HepG2 (cell line): ENCODE data around the gene SEC61B. TPM values are rescaled to one million over a fixed set of nuclear protein-coding genes. Genes with fewer than 3 reads are reported as not detected.

Experiments used
- ATAC-seq: fragments of 200-7000 bp; cut with Tn5 transposase; 3 replicates; pipeline ENCODE4 v1.9.1; 2020; ENCODE audit warnings: mild to moderate bottlenecking, moderate library complexity
- BruUV-seq: library from RNA; stranded (reverse); fragments of 400-500 nt; replicated peaks from 2 replicates; lab custom pipeline; 2021; lab: Mats Ljungman, UMichigan
- CTCF ChIA-PET: fragments of 300-600 bp; formaldehyde crosslinking; extraction: SDS; loops from one replicate; lab custom pipeline; 2021; ENCODE audit warnings: low total read pairs, inconsistent platforms, low intra/inter-chr PET ratio; lab: Yijun Ruan, JAX
- POLR2A ChIA-PET: fragments of 350-600 bp; sonication (Branson Sonifier 250); formaldehyde crosslinking; loops from one replicate; lab custom pipeline; 2020; ENCODE audit warnings: antibody characterized with exemption, inconsistent platforms; lab: Yijun Ruan, JAX
- DNase-seq: peaks from one replicate; pipeline ENCODE4 v3.0.0-alpha.2; 2015; ENCODE audit warnings: low spot score
- FAIRE-seq: peaks from 3 replicates; lab custom pipeline; 2011; peaks lifted over from hg19 to GRCh38; lab: Jason Lieb, UNC
- H2AFZ ChIP-seq: one replicate; pipeline ENCODE4 v1.6.1; 2011; ENCODE audit warnings: low read length, inconsistent platforms
- H3K27ac ChIP-seq: fragments of 300-600 bp; 3 replicates; pipeline ENCODE4 v1.8.0; 2011; ENCODE audit warnings: mixed run types, mild to moderate bottlenecking, mixed read lengths, low read length, inconsistent platforms; ENCODE audit not compliant: insufficient read depth; ENCODE audit errors: extremely low read length
- H3K27me3 ChIP-seq, 2 experiments: fragments of 200-600 bp in 1 of 2; 2 replicates in 1 of 2; 3 replicates in 1 of 2; pipeline versions ENCODE4 v1.6.0 to v1.8.0; 2011; ENCODE audit warnings: low read length in 2 of 2, mild to moderate bottlenecking in 2 of 2, moderate library complexity in 2 of 2, inconsistent platforms in 1 of 2; ENCODE audit not compliant: insufficient read depth in 2 of 2, control insufficient read depth in 1 of 2
- H3K36me3 ChIP-seq, 2 experiments: fragments of 200-600 bp in 1 of 2; replicated peaks in 1 of 2; 2 replicates in 1 of 2; 3 replicates in 1 of 2; pipeline versions ENCODE4 v1.5.1 to v1.8.0; 2011; ENCODE audit warnings: low read length in 2 of 2, inconsistent platforms in 1 of 2; ENCODE audit not compliant: insufficient read depth in 2 of 2, control insufficient read depth in 1 of 2
- H3K4me1 ChIP-seq: 2 replicates; pipeline ENCODE4 v1.5.1; 2012; ENCODE audit warnings: low read length, inconsistent platforms; ENCODE audit not compliant: insufficient read depth
- H3K4me2 ChIP-seq: 2 replicates; pipeline ENCODE4 v1.6.0; 2011; ENCODE audit warnings: low read depth, low read length, inconsistent platforms
- H3K4me3 ChIP-seq, 3 experiments: fragments of 200-600 bp in 1 of 3; sonication (generic), shearing (Covaris generic) in 1 of 3; replicated peaks in 1 of 3; 2 replicates each; pipeline ENCODE4 v1.5.1; 2011 to 2016; ENCODE audit warnings: low read length in 3 of 3, inconsistent platforms in 2 of 3, low read depth in 2 of 3, mild to moderate bottlenecking in 2 of 3, control low read depth in 1 of 3, mixed read lengths in 1 of 3; ENCODE audit not compliant: insufficient read depth in 1 of 3
- H3K79me2 ChIP-seq: one replicate; pipeline ENCODE4 v1.6.1; 2011; ENCODE audit warnings: low read length, inconsistent platforms; ENCODE audit not compliant: insufficient read depth
- H3K9ac ChIP-seq: 2 replicates; pipeline ENCODE4 v1.6.0; 2011; ENCODE audit warnings: mild to moderate bottlenecking, low read depth, low read length, inconsistent platforms; ENCODE audit not compliant: insufficient read depth
- H3K9me3 ChIP-seq: 2 replicates; pipeline ENCODE4 v1.5.1; 2012; ENCODE audit warnings: mild to moderate bottlenecking, low read length
- H4K20me1 ChIP-seq: 2 replicates; pipeline ENCODE4 v1.6.0; 2011; ENCODE audit warnings: inconsistent platforms, mild to moderate bottlenecking, low read length, moderate library complexity; ENCODE audit not compliant: insufficient read depth
- FOSL1 ChIP-seq: sonication (generic); formaldehyde crosslinking; IDR thresholded peaks from 2 replicates; pipeline ENCODE4 v1.9.0; 2021; ENCODE audit warnings: missing genetic modification reagents, borderline replicate concordance
- HOXA5 ChIP-seq: sonication (generic); formaldehyde crosslinking; IDR thresholded peaks from 2 replicates; pipeline ENCODE4 v1.4.0; 2020; ENCODE audit warnings: missing genetic modification reagents
- PHF21A ChIP-seq: sonication (generic); formaldehyde crosslinking; IDR thresholded peaks from 2 replicates; pipeline ENCODE4 v1.5.0; 2020; ENCODE audit warnings: mild to moderate bottlenecking, missing genetic modification reagents
- ZC3H13 ChIP-seq: sonication (generic); formaldehyde crosslinking; IDR thresholded peaks from 2 replicates; pipeline ENCODE4 v1.8.1; 2023; ENCODE audit warnings: mild to moderate bottlenecking, missing genetic modification reagents, moderate library complexity
- ZNF235 ChIP-seq: sonication (generic); formaldehyde crosslinking; IDR thresholded peaks from 2 replicates; pipeline ENCODE4 v1.8.1; 2023; ENCODE audit warnings: mild to moderate bottlenecking, missing genetic modification reagents, borderline replicate concordance
- ZNF562 ChIP-seq: sonication (generic); formaldehyde crosslinking; IDR thresholded peaks from 2 replicates; pipeline ENCODE4 v1.8.0; 2022; ENCODE audit warnings: missing genetic modification reagents, borderline replicate concordance
- ZNF619 ChIP-seq: sonication (generic); formaldehyde crosslinking; IDR thresholded peaks from 2 replicates; pipeline ENCODE4 v1.4.0; 2020; ENCODE audit warnings: mild to moderate bottlenecking, missing genetic modification reagents
- WGBS: methylation state at CpG from one replicate; pipeline ENCODE4 v1.1.6; 2017; ENCODE audit warnings: low lambda C conversion rate; 5-methylcytosine and 5-hydroxymethylcytosine counted together
- in situ Hi-C: cut with HindIII; loops from 2 replicates; pipeline ENCODE4 v1.10.0; 2017; ENCODE audit warnings: low pct_unique_long_range_greater_than_20kb; ENCODE audit not compliant: extremely low pct_ligation_motif_present
- intact Hi-C: fragments of 100-400 bp; cut with micrococcal nuclease; formaldehyde crosslinking; loops from one replicate; pipeline ENCODE4 v1.10.0; 2022; ENCODE audit not compliant: unreplicated experiment
- polyA plus RNA-seq, 8 experiments: library from polyadenylated mRNA; depleted of rRNA in 3 of 8; stranded (reverse) in 7 of 8; unstranded in 1 of 8; fragments of >200 nt; fragmentation: Illumina TruSeq in 4 of 8; extraction: Trizol in 4 of 8; gene quantifications; 2 replicates each; pipeline versions ENCODE4 v1.2.1 to v1.2.3, GENCODE V29; 2011 to 2016; ENCODE audit warnings: low read depth in 4 of 8, missing spikeins in 1 of 8, mixed read lengths in 1 of 8; ENCODE audit not compliant: insufficient read depth in 1 of 8
- total RNA-seq, 5 experiments: library from RNA; depleted of rRNA; stranded (reverse); fragments of >200 nt; fragmentation: Illumina TruSeq; extraction: Trizol; gene quantifications; 2 replicates each; pipeline ENCODE4 v1.2.3, GENCODE V29; 2016; ENCODE audit warnings: low read depth in 1 of 5
- TF ChIP-seq, protein P1 (sequence below): sonication (generic); formaldehyde crosslinking; IDR thresholded peaks from 2 replicates; pipeline ENCODE4 v1.4.0; 2020; ENCODE audit warnings: missing genetic modification reagents; ENCODE audit errors: not compliant biosample characterization
- TF ChIP-seq, protein P2 (sequence below): sonication (generic); formaldehyde crosslinking; IDR thresholded peaks from 2 replicates; pipeline ENCODE4 v1.4.0; 2020; ENCODE audit warnings: missing genetic modification reagents
- TF ChIP-seq, protein P3 (sequence below): sonication (generic); formaldehyde crosslinking; IDR thresholded peaks from 2 replicates; pipeline ENCODE4 v1.4.0; 2020; ENCODE audit warnings: low read depth, mild to moderate bottlenecking, missing genetic modification reagents
- TF ChIP-seq, protein P4 (sequence below): sonication (generic); formaldehyde crosslinking; IDR thresholded peaks from one replicate; pipeline ENCODE4 v1.5.1; 2020; ENCODE audit warnings: mild to moderate bottlenecking, missing genetic modification reagents; ENCODE audit errors: not compliant biosample characterization

SEC61B gene
- total and polyA plus RNA-seq, 2 of the 13 experiments (the other 11 are each of a cell fraction or from before 2014, with no cell fraction given) = 191 to 368 TPM

DNA sequence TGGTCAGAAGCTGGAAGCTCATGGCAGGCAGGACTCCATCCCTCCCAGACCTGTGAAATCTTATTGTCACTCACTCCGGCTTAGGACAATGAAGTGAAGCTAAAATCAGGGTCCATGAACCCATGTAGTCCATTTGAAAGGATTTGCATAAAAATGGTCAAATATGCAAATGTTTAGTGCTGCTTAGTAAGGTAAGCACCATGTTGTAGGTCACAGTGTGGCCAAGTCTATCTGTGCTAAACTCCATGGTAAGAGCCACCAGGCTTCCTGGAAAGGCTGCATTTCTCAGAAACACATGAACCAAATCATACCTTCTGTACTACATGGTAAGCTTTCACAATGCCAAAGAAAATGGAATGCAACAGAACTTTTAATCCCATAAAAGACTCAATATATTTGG, 6.0 kb upstream of the SEC61B start:
- POLR2A ChIA-PET = no interaction called here
- no TSS peak for BruUV-seq
- peaks cover 32% of the 10 kb centered on the region for H3K79me2 ChIP-seq
- TF ChIP-seq, protein P1, sequence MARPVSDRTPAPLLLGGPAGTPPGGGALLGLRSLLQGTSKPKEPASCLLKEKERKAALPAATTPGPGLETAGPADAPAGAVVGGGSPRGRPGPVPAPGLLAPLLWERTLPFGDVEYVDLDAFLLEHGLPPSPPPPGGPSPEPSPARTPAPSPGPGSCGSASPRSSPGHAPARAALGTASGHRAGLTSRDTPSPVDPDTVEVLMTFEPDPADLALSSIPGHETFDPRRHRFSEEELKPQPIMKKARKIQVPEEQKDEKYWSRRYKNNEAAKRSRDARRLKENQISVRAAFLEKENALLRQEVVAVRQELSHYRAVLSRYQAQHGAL (CRISPR knock-in tag) = no peak
- TF ChIP-seq FOSL1 (CRISPR knock-in tag) (no peak), PHF21A (no peak), ZNF235 (CRISPR knock-in tag) (no peak), HOXA5 (CRISPR knock-in tag) (no peak), ZC3H13 (no peak), ZNF562 (no peak), ZNF619 (no peak)
- TF ChIP-seq, protein P2, sequence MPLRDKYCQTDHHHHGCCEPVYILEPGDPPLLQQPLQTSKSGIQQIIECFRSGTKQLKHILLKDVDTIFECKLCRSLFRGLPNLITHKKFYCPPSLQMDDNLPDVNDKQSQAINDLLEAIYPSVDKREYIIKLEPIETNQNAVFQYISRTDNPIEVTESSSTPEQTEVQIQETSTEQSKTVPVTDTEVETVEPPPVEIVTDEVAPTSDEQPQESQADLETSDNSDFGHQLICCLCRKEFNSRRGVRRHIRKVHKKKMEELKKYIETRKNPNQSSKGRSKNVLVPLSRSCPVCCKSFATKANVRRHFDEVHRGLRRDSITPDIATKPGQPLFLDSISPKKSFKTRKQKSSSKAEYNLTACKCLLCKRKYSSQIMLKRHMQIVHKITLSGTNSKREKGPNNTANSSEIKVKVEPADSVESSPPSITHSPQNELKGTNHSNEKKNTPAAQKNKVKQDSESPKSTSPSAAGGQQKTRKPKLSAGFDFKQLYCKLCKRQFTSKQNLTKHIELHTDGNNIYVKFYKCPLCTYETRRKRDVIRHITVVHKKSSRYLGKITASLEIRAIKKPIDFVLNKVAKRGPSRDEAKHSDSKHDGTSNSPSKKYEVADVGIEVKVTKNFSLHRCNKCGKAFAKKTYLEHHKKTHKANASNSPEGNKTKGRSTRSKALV (CRISPR knock-in tag) = no peak
- TF ChIP-seq, protein P3, sequence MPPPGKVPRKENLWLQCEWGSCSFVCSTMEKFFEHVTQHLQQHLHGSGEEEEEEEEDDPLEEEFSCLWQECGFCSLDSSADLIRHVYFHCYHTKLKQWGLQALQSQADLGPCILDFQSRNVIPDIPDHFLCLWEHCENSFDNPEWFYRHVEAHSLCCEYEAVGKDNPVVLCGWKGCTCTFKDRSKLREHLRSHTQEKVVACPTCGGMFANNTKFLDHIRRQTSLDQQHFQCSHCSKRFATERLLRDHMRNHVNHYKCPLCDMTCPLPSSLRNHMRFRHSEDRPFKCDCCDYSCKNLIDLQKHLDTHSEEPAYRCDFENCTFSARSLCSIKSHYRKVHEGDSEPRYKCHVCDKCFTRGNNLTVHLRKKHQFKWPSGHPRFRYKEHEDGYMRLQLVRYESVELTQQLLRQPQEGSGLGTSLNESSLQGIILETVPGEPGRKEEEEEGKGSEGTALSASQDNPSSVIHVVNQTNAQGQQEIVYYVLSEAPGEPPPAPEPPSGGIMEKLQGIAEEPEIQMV (CRISPR knock-in tag) = no peak
- TF ChIP-seq, protein P4, sequence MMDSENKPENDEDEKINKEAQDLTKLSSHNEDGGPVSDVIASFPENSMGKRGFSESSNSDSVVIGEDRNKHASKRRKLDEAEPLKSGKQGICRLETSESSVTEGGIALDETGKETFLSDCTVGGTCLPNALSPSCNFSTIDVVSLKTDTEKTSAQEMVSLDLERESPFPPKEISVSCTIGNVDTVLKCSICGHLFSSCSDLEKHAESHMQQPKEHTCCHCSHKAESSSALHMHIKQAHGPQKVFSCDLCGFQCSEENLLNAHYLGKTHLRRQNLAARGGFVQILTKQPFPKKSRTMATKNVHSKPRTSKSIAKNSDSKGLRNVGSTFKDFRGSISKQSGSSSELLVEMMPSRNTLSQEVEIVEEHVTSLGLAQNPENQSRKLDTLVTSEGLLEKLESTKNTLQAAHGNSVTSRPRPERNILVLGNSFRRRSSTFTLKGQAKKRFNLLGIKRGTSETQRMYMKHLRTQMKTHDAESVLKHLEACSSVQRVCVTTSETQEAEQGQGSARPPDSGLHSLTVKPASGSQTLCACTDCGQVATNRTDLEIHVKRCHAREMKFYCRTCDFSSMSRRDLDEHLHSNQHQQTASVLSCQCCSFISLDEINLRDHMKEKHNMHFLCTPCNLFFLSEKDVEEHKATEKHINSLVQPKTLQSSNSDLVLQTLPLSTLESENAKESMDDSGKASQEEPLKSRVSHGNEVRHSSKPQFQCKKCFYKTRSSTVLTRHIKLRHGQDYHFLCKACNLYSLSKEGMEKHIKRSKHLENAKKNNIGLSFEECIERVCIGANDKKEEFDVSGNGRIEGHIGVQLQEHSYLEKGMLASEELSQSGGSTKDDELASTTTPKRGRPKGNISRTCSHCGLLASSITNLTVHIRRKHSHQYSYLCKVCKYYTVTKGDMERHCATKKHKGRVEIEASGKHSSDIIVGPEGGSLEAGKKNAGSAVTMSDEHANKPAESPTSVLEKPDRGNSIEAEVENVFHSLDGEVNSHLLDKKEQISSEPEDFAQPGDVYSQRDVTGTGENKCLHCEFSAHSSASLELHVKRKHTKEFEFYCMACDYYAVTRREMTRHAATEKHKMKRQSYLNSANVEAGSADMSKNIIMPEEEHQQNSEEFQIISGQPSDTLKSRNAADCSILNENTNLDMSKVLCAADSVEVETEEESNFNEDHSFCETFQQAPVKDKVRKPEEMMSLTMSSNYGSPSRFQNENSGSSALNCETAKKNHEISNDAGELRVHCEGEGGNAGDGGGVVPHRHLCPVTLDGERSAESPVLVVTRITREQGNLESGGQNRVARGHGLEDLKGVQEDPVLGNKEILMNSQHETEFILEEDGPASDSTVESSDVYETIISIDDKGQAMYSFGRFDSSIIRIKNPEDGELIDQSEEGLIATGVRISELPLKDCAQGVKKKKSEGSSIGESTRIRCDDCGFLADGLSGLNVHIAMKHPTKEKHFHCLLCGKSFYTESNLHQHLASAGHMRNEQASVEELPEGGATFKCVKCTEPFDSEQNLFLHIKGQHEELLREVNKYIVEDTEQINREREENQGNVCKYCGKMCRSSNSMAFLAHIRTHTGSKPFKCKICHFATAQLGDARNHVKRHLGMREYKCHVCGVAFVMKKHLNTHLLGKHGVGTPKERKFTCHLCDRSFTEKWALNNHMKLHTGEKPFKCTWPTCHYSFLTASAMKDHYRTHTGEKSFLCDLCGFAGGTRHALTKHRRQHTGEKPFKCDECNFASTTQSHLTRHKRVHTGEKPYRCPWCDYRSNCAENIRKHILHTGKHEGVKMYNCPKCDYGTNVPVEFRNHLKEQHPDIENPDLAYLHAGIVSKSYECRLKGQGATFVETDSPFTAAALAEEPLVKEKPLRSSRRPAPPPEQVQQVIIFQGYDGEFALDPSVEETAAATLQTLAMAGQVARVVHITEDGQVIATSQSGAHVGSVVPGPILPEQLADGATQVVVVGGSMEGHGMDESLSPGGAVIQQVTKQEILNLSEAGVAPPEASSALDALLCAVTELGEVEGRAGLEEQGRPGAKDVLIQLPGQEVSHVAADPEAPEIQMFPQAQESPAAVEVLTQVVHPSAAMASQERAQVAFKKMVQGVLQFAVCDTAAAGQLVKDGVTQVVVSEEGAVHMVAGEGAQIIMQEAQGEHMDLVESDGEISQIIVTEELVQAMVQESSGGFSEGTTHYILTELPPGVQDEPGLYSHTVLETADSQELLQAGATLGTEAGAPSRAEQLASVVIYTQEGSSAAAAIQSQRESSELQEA = no peak

More for the DNA sequence above, 6.0 kb upstream of the SEC61B start:
- DNase-seq = no peak
- no peaks in the 10 kb centered on the region for H3K9me3 ChIP-seq
- no peak overlapping the region for H3K4me2 ChIP-seq
- no peak overlapping the region for H3K9ac ChIP-seq
- ATAC-seq = no peak
- H3K27me3 ChIP-seq = no peaks in the 10 kb centered on the region; a peak in 1 of 5 replicates
- in situ Hi-C loops = no loop called here
- peaks cover 22% of the 10 kb centered on the region for H3K4me1 ChIP-seq
- CTCF ChIA-PET = no interaction called here
- H4K20me1 ChIP-seq = peaks cover 18% of the 10 kb centered on the region
- 100% methylated on average over 1 of the region's 1 CpG for WGBS
- H3K36me3 ChIP-seq = peaks cover 1 to 14% of the 10 kb centered on the region in 2 experiments; a peak in 4 of 5 replicates
- H2AFZ ChIP-seq = no peak overlapping the region
- FAIRE-seq = no peak
- intact Hi-C loops = no loop called here
- H3K27ac ChIP-seq = no peak overlapping the region
- H3K4me3 ChIP-seq = no peak overlapping the region
